Choroid plexus epithelial cell (primary cell): Measurements from ENCODE around the gene CBLN4.

Source experiments
- DNase-seq: peaks from one replicate; pipeline ENCODE4 v3.0.0-alpha.2; 2010; ENCODE audit warnings: low read depth
- H3K4me3 ChIP-seq: 2 replicates; pipeline ENCODE4 v1.5.1; 2011; ENCODE audit warnings: low read depth, mild to moderate bottlenecking, control low read depth, low read length, moderate library complexity
- CTCF ChIP-seq: conservative IDR thresholded peaks from 2 replicates; pipeline ENCODE4 v1.5.1; 2011; ENCODE audit warnings: low read depth, mild to moderate bottlenecking, control low read depth, inconsistent platforms, low read length, moderate library complexity

CBLN4 gene

GRCh38 chr20:55978550-55978949 lies 26.8 kb downstream of the CBLN4 start:
- TF ChIP-seq CTCF = no peak
- no peak overlapping the region for H3K4me3 ChIP-seq
- no peak for DNase-seq

GRCh38 chr20:55977690-55978459 lies 27.4 kb downstream of the CBLN4 start:
- no peak overlapping the region for H3K4me3 ChIP-seq
- DNase-seq = no peak
- TF ChIP-seq CTCF = no peak

GRCh38 chr20:55974491-55975202 lies 30.7 kb downstream of the CBLN4 start:
- DNase-seq = no peak
- no peak for TF ChIP-seq CTCF
- no peak overlapping the region for H3K4me3 ChIP-seq

- H3K4me3 ChIP-seq = no peak overlapping the region
- TF ChIP-seq CTCF = no peak
- DNase-seq = no peak
Observed at GRCh38 chr20:55964790-55965189, 40.5 kb downstream of the CBLN4 start.

- no peak overlapping the region for H3K4me3 ChIP-seq
- DNase-seq = no peak
- TF ChIP-seq CTCF = no peak
Observed at GRCh38 chr20:55961376-55962330, 43.7 kb downstream of the CBLN4 start.

- no peak for DNase-seq
- H3K4me3 ChIP-seq = no peak overlapping the region
- TF ChIP-seq CTCF = no peak
Observed at GRCh38 chr20:55953201-55953600, 52.1 kb downstream of the CBLN4 start.
